ENCODE data around the gene EPHB3.

Gene EPHB3

DNA sequence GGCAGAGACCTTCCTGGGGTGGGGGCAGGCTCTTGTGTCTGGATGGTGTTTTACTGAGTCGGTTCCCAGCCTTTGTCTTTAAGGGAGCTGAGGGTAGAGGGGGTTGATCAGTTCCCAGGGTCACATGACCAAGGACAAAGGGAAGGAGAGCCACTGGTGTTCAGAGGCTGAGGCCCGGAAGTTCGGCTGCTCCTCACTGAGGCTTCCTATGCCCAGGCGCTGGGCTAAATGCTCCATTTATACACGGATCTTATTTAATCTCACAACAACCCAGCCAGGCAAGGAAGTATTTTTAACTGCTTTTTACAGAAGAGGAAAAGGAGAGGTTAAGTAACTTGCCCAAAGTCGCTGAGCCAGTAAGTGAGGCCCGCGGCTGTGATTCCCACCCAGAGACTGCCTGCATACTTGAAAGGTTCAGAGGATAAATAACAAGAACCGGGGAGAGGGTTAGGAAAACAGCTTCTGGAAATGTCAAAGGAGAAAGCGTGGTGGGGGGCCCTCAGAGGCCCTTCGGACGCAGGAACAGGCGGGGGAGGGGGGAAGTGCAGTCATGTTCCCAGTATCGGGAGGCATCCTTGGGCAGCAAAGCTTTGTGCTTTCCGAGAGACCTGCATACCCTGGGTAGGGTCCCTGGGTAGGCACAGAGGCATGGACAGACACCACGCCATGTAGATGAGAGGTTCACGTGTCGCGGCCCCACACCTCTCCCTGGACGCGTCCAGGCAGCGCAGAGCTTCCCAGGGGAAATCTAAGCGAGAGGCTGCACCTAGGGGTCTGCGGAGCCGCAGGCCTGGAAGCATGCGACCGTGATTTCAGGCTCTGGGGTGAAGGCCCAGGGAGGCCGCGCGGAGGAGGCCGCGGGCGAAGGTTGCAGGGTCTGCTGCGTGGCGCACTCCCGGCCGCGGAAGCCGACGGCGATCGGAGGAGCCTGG is 21.3 kb downstream of the EPHB3 start:
- no peak for DNase-seq

GRCh38 chr3:184583578-184584451 is 22.2 kb downstream of the EPHB3 start:
- DNase-seq, result no peak

GRCh38 chr3:184584464-184584891 is 22.9 kb downstream of the EPHB3 start:
- DNase-seq, result no peak

DNA sequence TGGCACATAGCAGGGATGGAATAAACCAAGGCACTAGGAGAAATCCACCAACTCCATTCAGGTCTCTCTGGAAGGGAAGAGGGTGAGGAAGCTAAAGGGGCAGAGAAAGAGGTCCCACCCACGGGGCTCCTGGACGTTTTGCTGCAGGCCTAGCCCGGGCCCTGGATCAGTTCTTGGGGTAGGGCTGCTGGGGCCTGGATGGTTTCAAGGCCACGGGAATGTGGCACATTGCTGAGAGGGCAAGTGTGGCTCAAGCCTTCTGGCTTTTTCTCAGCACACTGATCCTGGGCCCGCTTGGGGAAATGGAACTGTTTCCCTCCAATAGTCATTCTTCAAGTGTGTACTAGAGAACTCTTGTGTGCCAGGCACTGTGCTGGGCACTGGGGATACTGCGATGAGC is 24.0 kb downstream of the EPHB3 start:
- DNase-seq, result no peak

GRCh38 chr3:184586851-184587250 is 25.3 kb downstream of the EPHB3 start:
- DNase-seq, result no peak

DNA sequence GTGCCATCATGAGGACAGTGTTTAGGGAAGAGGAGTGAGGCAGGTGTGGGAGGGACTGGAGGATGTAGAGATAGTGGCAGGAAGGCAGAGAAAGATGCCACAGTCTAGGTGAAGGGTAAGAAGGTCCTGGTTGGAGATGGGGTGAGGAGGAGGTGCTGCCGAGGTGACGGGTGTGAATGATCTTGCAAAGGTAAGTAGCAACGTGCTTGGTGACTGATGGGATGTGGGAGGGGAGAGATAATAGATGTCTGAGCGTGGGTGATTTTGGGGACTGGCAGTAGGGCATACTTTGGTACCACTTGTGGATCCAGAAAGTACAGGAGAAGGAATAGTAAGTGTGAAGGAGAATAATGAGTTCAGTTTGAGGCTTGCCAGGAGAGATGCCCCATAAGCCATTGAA is 27.2 kb downstream of the EPHB3 start:
- no peak for DNase-seq

DNA sequence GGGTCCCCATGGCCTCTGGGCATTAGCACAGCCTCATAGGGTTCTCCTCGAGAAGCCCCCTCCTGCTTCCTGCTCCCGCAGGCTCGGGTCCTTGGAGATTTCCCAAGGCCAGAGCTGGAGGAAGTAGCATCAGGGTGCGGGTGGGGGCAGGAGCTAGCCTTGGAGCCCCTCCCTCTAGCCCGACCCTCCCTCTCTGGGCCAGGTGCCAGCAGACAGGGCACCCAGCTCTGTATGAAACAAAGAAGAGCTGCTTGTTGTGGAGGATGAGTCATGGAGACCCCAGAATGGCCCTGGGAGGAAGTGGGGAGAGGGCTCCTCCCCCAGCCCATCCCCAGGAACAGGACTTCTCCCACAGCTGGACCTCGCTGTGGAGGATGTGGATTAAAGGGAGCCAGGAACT is 29.2 kb downstream of the EPHB3 start:
- no peak for DNase-seq

GRCh38 chr3:184591789-184592188 is 30.2 kb downstream of the EPHB3 start:
- DNase-seq, result no peak

GRCh38 chr3:184592371-184593219 is 31.0 kb downstream of the EPHB3 start:
- no peak for DNase-seq

DNA sequence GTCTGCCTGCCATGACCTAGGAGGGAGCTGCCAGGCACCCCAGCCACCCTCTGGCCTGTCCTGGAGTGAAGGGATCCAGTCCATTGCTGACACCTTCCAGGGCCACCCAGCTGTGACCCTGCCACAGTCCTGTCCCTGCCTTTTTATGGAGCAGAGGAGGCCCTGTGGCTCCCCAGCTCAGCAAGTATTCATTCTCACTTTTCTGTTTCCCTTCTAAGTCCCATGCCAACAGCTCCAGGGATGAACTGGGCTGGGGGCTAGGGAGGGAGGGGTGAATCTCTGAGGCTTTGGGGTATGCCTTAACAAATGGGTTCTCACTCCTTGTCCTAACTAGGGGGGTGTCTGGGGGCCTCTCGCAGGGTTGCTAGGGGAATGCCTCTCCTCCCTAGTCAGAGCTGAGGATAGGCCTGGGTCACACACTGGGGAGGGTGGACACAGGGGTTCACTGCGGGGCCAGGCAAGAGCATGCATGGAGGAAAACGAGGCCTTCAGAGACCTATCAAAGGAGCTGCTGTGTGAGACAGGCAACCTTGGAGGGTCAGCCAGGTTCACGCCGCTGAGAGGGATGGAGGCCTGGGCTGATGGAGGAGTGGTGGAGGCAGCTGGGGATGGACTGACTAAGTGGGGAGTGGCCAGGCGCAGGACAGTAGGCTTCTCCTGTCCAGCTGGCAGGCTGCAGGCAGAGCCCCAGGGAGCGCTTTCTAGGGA is 31.8 kb downstream of the EPHB3 start:
- no peak for DNase-seq

DNA sequence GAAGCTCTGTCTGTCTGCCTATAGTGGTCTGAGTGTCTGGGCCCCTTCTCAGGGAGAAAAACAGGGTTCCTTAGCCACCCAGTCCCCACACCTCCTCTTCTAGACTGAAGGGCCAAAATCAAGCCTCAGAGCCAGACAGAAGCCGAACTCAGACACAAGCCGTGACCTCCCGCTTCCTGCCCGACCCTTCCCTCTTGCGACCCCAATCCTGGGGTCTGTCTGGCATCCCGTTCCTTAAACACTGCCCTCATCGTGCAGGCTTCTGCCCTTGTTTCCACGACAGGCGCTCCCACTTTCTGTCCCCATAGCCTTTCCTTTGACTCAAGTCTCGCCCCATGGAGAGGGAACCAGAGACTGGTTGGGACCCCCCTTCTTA is 32.3 kb downstream of the EPHB3 start:
- no peak for DNase-seq

DNA sequence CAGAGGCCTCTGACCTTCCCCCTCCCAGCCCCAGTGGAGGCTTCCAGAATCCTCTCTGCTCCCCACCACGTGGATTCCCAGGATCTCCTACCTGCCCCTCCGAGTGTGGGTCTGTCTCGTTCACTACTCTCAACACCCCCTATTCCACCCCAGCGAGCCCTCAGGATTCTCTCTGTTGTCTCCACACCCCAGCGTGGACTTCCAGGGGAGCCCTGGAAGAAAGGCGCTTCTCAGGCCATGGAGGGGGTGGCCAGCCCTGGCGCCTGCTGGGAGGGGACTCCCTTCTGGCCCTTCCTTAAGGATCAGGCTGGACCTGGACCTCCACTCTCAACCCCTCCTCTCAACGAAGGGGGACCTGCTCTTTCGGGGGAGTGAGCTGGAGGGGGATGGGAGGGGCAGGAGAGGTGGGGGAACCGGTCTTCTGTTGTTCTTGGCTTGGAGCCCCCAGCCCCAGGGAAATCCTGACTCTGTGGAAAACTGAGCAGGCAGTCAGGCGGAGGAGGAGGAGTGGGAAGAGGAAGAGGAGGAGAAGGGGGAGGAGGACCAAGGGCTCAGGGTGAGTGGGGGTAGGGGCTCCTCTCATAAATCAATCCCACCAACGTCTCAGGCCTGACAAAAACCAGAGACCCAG is 32.9 kb downstream of the EPHB3 start:
- no peak for DNase-seq

DNA sequence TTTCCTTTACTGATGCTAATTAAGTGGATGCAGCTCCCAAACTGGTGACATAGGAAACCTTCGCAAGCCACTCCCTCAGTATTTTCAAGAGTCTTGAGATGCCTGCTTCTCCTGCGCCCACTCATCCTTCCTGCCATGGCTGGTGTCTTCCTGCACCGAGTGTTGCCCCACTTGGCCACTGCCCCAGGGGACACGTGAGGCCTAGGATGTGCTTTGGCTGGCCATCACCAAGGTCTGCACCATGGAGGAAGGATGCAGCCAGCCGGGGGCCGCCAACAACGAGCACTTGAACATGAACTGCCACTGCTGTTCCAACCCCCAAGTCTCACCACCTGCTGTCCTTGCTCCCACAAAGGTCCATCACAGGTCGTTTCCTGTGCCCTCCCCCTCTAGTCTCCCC is 34.1 kb downstream of the EPHB3 start:
- no peak for DNase-seq

DNA sequence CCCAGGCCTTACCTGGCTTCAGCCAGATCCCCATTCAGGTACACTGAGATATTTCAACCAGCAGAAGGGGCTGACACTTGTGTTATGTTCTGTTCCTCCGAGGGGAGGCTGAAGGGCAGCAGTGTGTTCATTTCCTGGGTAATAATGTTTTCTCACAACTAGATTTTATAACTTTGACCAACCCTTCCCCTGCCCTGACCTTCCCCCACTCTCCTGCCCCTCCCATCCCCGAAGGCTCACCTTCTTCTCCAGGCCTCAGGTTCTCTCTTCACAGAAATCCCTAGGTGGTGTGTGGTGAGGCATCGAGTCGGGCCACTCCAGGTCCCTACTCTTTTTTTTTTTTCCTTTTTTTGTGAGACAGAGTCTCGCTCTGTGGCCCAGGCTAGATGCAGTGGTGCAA is 34.6 kb downstream of the EPHB3 start:
- DNase-seq, result no peak

GRCh38 chr3:184596886-184597575 is 35.4 kb downstream of the EPHB3 start:
- DNase-seq, result no peak

- DNase-seq, result no peak
These were observed 36.4 kb downstream of the EPHB3 start for GRCh38 chr3:184597829-184598573.

DNA sequence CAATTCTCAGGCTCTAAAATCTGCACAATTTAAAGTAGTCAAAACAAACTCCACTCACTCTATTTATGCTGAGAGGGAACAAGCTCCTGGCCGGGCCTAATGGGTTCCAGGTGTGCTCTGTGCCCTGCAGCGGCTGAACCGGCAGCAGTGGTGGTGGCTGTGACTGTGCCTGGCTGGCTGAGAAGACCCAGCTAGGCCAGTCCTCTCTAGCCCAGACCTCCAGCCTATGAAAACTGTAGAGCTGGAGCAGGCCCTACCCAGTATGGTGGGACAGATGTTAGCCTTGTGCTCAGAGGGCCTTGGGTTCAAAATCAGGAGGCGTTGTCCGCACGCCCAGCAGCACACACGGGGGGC is 37.0 kb downstream of the EPHB3 start:
- DNase-seq, result no peak

DNA sequence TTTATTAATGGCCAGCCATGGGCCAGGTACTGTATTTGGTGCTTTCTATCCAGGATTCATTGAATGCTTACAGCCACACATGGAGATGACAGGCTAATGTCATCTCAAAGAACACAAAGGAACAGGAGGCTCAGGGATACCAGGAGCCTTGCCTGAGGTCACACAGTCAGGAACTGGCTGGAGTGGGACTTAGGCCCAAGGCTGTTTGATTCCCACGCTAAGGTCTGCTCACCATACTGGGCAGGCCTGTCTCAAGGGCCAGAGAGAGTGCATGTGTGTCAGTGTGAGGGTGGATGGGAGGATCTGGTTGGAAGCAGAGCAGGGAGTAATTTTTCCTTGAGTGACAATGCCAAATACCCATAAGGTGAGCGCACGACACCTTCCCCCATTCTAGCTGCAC is 37.6 kb downstream of the EPHB3 start:
- no peak for DNase-seq

GRCh38 chr3:184600685-184601377 is 39.2 kb downstream of the EPHB3 start:
- DNase-seq, result no peak

Measured in activated CD4-positive, CD25-positive, alpha-beta regulatory T cell (primary cell).